GM21529 (cell line): ENCODE measurements around the gene GRM5.
"Not testable (repeated sequence)": the region's sequence is repeated elsewhere in the genome, so short reads cannot be mapped to it uniquely, and the experiment has no call there.

Experiments
- ATAC-seq: cut with Tn5 transposase; IDR thresholded peaks from one replicate; pipeline ENCODE4 v1.9.1; 2021; ENCODE audit not compliant: unreplicated experiment

Gene GRM5

DNA sequence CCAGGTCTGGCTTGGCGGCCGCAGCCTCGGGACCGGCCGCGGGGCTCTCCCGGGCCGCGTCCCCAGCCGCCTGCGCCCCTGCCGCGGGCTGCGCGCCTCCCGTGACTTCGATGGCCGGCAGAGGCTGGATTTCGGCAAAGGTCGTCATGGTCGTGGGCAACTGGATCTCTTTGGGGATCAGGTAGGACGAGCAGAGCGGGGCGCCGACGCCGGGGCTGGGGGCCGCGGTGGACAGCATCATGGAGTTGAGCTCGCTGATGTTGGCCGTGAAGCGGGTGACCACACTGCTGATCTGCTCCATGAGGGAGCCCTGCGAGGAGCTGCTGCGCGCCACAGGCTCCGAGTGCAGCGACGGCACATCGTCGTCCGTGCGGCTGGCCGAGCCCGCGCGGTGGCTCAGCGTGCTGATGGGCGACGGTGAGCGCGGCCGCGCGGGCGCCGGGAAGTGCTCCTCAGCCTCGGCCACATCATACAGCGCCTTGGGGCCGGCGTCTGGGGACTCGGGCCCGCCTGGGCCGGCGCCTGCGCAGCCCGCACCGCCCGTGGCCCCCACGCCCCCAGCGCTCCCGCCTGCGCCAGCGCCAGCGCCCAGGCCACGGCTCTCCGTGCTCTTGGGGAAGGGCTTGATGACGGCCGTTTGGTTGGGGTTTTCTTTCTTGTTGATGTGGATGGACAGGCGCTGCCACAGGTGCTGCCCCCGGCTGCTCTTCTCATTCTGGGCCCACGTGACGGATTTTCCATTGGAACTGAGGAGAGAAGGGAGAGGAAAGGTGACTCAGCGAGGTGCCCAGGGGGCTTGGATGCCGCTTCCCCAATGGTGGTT lies 556.8 kb downstream of the GRM5 start:
- ATAC-seq = no peak

DNA sequence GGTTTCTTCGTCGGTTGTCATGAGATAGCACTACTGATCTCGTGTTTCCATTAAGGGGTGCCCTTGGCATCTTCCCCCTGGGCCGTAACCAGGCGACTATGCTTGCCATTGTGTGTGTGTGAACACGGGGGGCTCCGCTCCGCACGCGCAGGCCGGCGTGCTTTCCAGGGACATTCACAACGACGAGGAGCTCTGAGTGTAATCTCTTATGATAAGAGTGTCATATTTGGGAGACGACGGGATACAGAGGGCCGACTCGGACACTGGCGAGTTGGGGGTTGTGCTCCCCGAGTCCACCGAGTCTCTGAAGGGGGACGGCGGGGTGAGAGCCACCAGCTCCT lies 557.4 kb downstream of the GRM5 start:
- no peak for ATAC-seq

DNA sequence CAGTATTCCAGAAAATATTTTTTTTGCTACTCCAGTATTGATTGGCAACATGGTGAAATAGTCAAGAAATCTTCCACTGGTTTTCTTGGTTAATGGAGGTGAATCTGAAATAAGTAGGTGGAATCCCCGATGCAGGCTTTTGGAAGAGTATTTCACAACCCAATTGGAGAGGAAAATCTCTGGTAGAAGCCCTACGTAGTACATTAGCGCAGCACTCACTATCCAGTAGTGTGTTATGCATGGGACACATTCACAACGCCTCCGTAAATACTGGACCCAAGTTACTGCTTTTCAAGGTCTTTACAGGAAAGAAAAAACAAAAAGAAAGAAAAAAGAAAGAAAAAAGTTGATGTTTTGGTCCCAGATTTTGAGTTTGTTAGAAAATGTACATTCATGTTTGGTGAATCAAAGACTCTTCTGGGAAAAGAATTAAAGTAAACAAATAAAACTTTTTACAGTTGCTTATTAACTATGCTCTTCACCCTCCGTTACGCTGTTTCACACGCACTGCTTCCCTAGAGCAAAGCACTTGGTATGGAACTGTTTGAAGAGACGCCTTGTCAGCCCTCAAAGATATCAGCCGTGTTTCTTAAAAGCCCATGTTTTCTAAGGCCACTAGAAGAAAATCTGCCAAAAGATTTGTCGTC lies 557.9 kb downstream of the GRM5 start:
- ATAC-seq = no peak

DNA sequence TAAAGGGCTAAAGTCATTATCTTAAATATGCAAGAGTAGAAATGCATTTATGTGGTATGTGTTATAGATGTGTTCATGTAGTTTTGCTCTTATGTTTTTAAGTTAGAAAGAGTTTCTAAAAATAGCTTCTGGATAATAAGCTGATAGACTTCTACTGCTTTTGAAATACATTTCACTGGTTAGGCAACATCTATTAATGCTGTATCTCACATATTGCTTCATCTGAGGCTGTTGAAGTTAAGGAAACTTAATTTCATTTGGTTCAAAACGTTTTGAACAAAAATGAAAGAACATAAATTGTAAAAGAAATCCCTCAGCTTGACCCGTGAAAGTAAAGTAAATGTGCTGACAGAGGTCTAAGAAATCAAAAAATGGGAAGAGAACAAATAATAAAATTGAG lies 564.2 kb downstream of the GRM5 start:
- no peak for ATAC-seq

DNA sequence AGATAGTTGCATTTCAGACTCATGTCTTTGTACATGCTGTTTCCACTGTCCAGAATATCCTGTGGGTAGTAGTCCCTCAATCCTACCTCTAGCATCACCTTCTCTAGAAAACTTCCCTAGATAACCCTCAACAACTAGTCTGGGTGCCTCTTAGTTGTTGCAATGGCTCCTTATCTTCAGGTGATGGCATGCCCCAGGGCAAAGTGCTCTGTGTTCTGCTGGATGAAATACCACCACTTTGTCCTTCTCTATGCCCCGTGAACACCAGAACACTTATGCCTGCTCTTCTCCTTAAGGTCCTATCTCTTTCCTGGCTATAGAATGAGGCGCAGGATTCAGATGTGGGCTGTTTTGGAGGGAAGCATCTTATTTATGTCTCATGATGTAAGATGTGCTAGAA lies 569.9 kb downstream of the GRM5 start:
- ATAC-seq = no peak

DNA sequence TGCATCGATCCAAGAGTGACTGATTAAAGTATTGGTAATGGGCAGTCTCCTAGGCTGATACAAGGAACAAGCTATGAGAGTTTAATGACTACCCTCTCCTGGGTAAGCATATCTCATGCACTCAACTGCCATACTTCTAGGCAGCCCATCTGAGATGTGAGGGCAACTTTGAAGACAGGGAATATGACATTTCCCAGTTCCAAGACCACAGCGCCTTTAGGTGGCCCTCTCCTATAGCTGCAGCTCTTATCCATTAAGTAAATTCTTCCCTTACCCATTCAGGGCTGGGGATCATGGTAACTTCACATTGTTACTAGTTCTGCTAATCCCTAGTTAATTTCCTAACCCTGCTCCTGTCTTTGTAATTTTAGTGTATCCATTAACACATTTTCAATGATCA lies 570.9 kb downstream of the GRM5 start:
- no peak for ATAC-seq

DNA sequence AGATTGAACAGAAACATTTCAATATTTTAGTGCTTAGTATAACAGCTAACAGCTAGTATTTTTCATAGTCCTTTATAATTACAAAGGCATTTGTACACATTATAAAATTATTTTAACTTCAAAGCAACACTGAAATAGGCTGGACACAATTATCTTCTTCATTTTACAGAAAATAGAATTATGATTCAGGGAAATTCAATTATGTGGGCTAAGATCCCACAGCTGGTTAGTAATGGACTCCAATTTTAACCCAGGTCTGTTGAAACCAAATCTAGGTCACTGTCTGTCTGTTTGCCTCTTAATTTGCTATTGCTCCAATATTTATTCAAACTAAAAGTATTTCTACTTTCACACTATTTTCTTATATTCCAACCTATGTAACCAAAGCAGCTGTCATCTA lies 574.1 kb downstream of the GRM5 start:
- no peak for ATAC-seq

DNA sequence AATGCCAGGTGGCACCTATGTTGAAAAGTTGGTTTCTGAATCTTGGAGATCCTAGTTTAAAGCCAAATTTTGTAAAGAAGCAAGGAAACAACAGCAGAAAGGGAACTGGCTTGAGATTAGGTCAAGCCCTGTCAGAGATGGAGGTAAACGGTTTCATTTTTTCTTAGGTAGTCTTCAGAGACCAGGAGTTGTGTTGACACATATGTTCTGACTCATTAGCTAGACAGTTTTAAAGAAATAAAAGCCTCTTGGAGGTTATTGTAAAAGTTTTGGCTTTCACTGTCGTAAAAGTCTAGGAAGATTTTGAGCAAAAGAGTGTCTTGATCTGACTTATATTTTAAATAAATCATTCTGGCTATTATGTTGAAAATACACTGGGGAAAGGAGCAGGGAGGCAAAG lies 576.8 kb downstream of the GRM5 start:
- no peak for ATAC-seq

DNA sequence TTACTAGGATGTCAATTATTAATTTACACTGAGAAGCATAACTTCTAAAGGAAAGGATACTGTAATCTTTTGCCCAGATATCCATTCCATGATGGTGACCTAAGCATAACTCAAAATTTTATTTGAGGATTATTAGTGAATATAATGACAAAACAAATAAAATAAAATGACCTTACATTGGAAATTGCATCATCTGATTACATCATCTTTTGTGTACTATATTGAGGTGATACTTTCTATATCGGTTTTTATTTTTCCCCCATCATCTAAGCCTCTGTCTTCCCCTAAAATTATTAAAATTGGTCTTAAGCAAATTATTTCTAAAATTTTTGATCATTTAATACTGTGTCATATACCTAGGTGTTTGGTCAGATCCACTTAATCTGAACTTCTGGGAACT lies 578.1 kb downstream of the GRM5 start:
- no peak for ATAC-seq

DNA sequence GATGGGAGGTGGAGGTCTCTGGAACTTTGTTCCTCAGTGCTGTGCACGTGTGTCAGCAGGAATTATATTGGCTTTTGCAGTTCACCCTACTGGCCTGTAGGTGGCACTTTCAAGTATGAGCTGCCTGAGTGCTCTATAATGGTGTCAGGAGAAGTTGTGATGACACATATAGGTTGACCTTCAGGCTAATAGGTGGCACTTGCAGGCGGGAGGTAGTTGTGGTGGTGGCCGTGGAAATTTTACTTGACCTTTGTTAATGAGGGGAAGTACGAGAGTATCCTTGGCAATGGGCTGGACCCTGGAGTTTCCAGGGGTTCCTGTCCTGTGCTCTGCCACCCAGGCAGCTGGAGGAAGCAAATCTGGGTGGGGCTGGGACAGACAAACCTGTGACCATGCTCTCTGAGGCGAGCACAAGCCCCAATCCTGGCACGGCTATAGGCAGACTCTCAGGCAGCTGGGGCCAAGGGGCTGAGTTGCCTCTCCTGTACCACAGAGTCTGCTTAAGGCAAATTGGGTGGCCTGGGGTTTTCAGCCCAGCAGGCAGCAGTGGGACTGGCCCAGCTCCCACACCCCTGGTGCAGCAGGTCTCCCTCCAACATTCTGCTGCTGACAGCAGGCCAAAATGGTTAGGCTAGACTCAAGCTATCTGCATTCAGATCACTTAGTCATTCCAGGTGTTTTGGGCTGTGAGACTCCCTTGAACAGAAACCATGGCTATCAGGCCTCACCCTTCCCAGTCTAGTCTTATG lies 580.7 kb downstream of the GRM5 start:
- peak; percentile 90 for ATAC-seq

DNA sequence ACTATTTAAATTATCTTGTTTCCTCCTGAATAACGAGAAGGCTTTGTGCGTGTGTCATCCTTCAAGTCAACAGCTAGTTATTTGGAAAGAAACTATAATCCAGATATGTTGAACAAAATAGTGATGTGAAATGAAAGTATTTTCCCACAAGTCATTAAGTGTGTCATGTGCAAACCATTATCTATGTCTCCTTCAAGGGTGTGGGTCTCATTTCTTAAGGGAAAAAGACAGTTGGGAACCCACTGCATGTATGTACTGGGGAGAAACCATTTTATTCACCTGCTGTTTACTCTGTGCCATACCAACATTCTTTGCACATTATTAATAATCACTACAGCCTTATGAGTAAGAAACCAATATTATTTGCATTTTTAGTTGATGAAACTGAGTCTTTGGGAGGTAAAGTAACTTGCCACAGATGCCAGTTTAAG lies 582.9 kb downstream of the GRM5 start:
- no peak for ATAC-seq

DNA sequence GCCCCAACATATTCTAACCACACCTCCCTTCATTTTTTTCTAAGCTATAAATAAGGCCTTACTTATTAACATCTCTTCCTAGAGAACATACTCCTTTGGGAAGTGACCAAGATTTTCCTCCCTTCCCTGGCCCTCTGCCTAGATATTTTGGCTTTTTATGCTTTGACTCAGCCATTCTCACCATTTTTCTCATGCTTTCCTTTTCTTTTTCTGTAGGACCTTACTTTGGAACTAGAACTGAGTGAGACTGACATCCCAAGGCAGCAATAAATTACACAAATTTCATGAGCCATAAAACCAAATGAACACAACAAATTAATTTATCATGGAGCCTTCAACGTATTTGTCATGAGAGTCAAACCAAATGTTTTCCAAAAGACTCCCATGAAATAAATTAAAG lies 585.6 kb downstream of the GRM5 start:
- ATAC-seq = no peak

DNA sequence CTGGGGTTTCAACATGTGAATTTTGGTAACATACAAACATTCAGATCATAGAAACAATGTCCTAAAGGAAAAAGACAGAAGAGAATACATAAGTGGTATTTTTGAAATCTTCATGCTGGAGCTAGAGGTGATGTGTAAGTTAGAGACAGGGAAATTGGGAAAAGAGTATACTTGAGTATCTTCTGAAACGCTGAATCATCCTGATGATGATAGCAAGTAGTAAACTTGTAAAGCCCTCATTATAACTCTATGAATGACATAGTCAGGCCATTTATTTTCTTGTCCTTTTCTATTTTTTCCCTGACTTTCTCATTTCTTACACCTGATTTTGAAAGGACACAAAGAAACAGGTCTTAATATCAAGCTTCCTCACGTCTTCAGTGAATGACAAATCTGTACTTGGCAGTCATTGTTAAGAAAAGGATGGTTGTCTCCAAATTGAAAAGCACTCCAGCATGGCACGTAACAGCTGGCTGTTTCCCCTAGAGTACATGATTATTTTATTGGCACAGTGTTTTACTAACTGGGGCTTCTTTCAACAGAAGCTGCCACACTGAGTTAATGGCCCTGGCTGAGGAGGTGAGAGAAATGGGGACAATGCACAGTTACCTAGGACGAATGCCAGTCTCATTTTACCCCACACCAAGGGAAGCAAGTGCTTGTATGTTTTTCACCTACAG lies 587.5 kb downstream of the GRM5 start:
- no peak for ATAC-seq

DNA sequence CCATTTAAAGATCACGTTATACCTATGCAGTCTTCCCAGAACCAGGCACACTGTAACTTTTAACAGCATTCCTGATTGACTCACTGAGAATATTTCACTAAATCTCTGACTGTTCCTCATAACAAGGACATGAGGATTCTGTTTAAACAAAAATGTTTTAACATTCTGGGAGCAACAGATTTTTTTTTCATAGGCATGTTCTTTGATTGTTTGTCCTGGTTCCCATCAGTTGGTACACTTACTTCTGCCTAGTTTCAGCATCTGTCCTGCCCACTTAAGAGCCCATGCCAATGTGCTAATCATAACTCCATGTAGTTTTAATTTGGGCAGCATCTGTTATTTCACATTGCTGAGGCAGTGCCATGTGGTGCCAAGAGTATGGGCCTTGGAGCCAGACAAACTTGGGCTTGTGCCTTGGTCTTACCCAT lies 589.8 kb downstream of the GRM5 start:
- no peak for ATAC-seq

DNA sequence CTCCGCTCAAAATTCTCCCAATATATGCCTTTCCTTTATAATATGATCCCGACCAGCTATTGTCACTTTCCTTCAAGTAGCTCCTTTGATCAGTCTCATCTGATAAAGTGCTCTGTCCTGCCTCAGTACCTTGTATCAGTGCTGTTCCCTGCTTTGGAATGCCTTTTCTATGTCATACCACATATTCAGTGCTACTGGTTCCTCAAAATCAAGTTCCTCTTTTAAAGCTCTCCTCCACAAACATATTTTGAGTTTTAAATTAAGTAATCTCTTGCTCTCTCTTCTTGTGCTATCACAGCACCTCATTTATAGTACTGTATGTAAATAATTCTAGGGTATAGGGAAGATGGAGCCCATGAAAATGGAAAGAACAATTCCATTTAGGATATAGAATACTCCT lies 591.1 kb downstream of the GRM5 start:
- ATAC-seq = no peak

DNA sequence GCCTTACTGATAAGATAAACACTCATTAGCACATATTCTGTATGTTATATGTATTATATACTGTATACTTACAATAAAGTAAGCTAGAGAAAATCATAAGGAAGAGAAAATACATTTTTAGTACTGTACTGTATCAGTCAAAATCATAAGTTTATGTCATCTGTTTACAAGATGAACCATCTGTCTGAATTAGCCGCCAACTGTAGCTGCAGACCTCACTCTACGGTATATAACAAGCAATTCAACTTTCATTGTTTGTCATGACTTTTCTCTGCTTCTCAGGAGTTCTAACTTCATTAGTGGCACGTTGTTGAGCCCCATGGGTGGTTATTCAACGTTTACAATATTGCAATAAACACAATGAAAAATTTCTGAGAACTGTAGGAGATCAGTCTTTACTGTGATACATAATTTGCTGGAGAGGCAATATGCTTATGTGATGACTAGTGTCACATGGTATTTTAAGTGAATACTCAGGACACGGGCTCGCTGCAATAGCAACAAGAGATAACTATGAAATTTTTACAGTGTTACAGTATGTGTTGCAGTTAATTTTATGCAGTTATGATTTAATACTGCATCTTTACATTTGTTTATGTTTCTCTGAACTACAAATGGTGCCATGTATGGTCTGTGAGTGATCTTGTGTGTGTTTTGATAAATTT lies 596.1 kb downstream of the GRM5 start:
- no peak for ATAC-seq

DNA sequence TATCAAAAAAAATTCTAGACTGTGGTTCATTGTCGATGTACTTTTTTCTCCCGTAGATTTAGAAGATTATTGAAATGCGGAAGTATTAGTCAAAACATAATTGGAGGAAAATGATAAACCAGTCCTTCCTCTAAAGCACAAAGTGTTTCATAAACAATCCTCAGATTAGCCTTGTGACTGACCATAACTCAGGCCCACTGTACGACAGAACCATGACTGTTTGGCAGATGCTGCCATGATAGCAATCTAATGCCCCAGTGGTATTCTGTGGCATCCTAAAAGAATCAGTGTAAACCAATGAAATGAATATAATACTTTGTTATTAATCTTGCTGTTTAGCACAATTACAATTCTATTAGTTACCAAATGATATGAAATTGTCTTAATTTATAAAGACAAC lies 601.3 kb downstream of the GRM5 start:
- no peak for ATAC-seq

DNA sequence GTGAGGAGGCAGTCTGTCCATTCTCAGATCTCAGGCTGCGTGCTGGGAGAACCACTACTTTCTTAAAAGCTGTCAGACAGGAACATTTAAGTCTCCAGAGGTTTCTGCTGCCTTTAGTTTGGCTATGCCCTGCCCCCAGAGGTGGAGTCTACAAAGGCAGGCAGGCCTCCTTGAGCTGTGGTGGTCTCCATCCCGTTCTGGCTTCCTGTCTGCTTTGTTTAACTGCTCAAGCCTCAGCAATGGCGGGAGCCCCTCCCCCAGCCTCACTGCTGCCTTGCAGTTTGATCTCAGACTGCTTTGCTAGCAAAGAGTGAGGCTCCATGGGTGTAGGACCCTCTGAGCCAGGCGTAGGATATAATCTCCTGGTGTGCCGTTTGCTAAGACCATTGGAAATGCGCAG lies 602.5 kb downstream of the GRM5 start:
- ATAC-seq = not testable (repeated sequence)

DNA sequence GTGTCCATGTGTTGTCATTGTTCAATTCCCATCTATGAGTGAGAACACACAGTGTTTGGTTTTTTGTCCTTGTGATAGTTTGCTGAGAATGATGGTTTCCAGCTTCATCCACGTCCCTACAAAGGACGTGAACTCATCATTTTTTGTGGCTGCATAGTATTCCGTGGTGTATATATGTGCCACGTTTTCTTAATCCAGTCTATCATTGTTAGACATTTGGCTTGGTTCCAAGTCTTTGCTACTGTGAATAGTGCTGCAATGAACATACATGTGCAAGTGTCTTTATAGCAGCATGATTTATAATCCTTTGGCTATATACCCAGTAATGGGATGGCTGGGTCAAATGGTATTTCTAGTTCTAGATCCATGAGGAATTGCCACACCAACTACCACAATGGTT lies 607.7 kb downstream of the GRM5 start:
- not testable (repeated sequence) for ATAC-seq

DNA sequence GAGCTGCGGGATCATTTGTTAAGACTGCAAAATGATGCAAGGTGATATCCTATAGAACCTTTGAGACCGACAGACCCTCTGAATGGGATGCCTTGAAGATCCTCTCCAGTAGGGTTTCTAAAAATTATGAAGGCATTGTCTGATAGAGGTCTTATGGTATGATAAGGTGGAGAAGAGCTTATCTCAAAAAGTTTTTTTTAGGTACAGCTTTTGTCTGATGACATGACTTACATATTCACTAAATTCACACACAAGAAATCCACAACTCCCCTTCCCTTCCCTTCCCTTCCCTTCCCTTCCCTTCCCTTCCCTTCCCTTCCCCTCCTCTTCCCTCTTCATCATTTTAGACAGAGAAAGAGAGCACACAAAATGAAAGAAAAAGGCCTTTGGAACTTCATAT lies 609.8 kb downstream of the GRM5 start:
- ATAC-seq = no peak

DNA sequence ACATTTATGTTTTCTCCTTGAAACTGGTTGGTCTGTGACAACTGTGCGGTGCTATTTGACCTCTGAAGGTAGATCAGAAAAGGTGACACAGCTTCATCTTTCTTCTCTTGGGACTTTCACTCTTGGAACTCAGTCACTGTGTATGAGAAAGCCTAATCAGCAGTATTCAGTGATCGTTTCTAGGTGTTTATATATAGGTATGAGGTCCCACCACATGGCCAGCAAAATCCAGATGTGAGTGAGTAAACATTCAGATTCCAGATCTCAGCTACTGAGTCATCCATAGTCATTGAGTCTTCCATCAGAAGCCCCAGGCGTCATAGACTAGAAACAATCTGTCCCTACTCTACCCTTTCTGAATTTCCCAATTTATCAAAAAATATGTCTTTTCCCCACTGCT lies 610.9 kb downstream of the GRM5 start:
- ATAC-seq = no peak
